MM.1S (cell line): ENCODE measurements around the gene CXADR.

ENCODE experiments used
- EZH2phosphoT487 ChIP-seq: fragments of 300-600 bp; sonication (generic); IDR thresholded peaks from 2 replicates; pipeline ENCODE4 v1.6.1; 2018; ENCODE audit warnings: antibody characterized with exemption, low read length
- TF ChIP-seq, protein P1 (sequence below): fragments of 300-600 bp; sonication (generic); IDR thresholded peaks from 2 replicates; pipeline ENCODE4 v1.5.1; 2016; ENCODE audit warnings: antibody characterized with exemption, low read length, mixed read lengths

DNA sequence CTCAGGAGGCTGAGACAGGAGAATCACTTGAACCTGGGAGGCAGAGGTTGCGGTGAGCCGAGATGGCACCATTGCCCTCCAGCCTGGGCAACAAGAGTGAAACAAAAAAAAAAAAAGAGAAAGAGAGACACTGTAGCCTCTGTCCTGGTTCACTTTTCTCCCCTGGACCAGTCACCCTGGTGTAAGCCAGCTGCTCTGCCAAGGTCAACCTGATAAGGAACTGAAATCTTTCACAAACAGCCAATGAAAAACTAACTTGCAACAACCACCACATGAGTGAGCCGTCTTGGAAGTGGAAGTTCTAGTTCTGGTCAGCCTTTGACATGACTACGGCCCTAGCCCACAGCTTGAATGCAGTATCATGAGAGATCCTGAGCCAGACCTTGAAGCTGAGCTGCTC, 36.8 kb upstream of the CXADR start:
- TF ChIP-seq, protein P1, sequence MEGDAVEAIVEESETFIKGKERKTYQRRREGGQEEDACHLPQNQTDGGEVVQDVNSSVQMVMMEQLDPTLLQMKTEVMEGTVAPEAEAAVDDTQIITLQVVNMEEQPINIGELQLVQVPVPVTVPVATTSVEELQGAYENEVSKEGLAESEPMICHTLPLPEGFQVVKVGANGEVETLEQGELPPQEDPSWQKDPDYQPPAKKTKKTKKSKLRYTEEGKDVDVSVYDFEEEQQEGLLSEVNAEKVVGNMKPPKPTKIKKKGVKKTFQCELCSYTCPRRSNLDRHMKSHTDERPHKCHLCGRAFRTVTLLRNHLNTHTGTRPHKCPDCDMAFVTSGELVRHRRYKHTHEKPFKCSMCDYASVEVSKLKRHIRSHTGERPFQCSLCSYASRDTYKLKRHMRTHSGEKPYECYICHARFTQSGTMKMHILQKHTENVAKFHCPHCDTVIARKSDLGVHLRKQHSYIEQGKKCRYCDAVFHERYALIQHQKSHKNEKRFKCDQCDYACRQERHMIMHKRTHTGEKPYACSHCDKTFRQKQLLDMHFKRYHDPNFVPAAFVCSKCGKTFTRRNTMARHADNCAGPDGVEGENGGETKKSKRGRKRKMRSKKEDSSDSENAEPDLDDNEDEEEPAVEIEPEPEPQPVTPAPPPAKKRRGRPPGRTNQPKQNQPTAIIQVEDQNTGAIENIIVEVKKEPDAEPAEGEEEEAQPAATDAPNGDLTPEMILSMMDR = no peak
- TF ChIP-seq EZH2phosphoT487 = no peak
